ENCODE data around the gene HGS. TPM values are rescaled to one million over a fixed set of nuclear protein-coding genes. Genes with fewer than 3 reads are reported as not detected.

The HGS gene
- total and polyA plus RNA-seq, 2 of the 4 experiments (the other 2 are of a cell fraction) = 52.5 to 137 TPM

DNA sequence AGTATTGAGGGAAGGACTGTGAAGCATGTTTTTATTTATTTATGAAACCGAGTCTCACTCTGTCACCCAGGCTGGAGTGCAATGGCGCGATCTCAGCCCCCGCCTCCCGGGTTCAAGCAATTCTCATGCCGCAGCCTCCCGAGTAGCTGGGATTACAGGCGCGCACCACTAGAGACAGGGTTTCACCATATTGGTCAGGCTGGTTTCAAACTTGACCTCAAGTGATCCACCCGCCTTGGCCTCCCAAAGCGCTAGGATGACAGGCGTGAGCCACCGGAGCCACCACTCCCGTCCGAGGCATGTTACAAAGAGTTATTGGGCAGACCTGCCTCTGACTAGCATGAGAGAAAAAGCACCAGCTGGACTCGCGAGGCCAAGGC is 22.4 kb downstream of the HGS start:
- H2BK120ac ChIP-seq (ENCODE audit: low read depth, low read length) = no peak overlapping the region
- H3K9me3 ChIP-seq (ENCODE audit: control insufficient read depth, insufficient read depth, low read length) = no peaks in the 10 kb centered on the region
- H3K9me1 ChIP-seq (ENCODE audit: insufficient read depth, low read length) = peaks cover 8% of the 10 kb centered on the region
- H3K14ac ChIP-seq (replicated peaks; ENCODE audit: low read depth, low read length) = no peak overlapping the region
- intact Hi-C loops (cut with micrococcal nuclease) (no loop called here), dilution Hi-C loops (cut with HindIII; ENCODE audit: low sequenced_read_pairs, unreplicated experiment) (no loop called here), in situ Hi-C loops (cut with MboI; ENCODE audit: low sequenced_read_pairs) (no loop called here)
- DNase-seq = no peak
- H3K27me3 ChIP-seq (ENCODE audit: control insufficient read depth, insufficient read depth, low read length) = no peaks in the 10 kb centered on the region
- H4K5ac ChIP-seq (ENCODE audit: low read depth, low read length) = no peak overlapping the region
- no TSS peak for BruUV-seq (replicated peaks)
- ATAC-seq (ENCODE audit: low read depth) = no peak
- ChIA-PET CTCF (no interaction called here), POLR2A (ENCODE audit: unreplicated experiment) (interaction anchor here (0.6 kb wide), 1 partner anchor 275 kb away, joined by 5 read pairs; no protein-coding TSS in a partner anchor)
- peaks cover 20% of the 10 kb centered on the region for H4K20me1 ChIP-seq (ENCODE audit: insufficient read depth, low read length)
- H3K23ac ChIP-seq (ENCODE audit: low read depth, low read length) = no peak overlapping the region
- no peak overlapping the region for H3K18ac ChIP-seq (ENCODE audit: low read depth, low read length)
- no peak overlapping the region for H2AK9ac ChIP-seq (replicated peaks; ENCODE audit: low read depth, low read length, poor library complexity)
- TF ChIP-seq, protein P1, sequence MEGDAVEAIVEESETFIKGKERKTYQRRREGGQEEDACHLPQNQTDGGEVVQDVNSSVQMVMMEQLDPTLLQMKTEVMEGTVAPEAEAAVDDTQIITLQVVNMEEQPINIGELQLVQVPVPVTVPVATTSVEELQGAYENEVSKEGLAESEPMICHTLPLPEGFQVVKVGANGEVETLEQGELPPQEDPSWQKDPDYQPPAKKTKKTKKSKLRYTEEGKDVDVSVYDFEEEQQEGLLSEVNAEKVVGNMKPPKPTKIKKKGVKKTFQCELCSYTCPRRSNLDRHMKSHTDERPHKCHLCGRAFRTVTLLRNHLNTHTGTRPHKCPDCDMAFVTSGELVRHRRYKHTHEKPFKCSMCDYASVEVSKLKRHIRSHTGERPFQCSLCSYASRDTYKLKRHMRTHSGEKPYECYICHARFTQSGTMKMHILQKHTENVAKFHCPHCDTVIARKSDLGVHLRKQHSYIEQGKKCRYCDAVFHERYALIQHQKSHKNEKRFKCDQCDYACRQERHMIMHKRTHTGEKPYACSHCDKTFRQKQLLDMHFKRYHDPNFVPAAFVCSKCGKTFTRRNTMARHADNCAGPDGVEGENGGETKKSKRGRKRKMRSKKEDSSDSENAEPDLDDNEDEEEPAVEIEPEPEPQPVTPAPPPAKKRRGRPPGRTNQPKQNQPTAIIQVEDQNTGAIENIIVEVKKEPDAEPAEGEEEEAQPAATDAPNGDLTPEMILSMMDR (conservative IDR thresholded peaks at IDR 0.05; ENCODE audit: low read depth, low read length) = no peak
- TF ChIP-seq CEBPB (IDR thresholded peaks at IDR 0.05; ENCODE audit: low read depth, low read length) (no peak), SMC3 (IDR thresholded peaks at IDR 0.05; ENCODE audit: low read depth, low read length) (no peak), NFE2L2 (IDR thresholded peaks at IDR 0.05; ENCODE audit: low read depth, low read length) (no peak), MAFK (IDR thresholded peaks at IDR 0.05; ENCODE audit: low read depth, low read length) (no peak), RFX5 (IDR thresholded peaks at IDR 0.05; ENCODE audit: low read depth, low read length) (no peak), MAZ (IDR thresholded peaks at IDR 0.05; ENCODE audit: borderline replicate concordance, low read depth, low read length) (no peak), RCOR1 (IDR thresholded peaks at IDR 0.05; ENCODE audit: insufficient replicate concordance, low read length) (no peak), MXI1 (IDR thresholded peaks at IDR 0.05; ENCODE audit: borderline replicate concordance, low read depth, low read length) (no peak), RAD21 (IDR thresholded peaks at IDR 0.05; ENCODE audit: low read length) (no peak), BHLHE40 (IDR thresholded peaks at IDR 0.05; ENCODE audit: low read depth, low read length) (no peak), POLR2A (IDR thresholded peaks at IDR 0.05; ENCODE audit: low read depth, low read length) (no peak)
- TF ChIP-seq, protein P2, sequence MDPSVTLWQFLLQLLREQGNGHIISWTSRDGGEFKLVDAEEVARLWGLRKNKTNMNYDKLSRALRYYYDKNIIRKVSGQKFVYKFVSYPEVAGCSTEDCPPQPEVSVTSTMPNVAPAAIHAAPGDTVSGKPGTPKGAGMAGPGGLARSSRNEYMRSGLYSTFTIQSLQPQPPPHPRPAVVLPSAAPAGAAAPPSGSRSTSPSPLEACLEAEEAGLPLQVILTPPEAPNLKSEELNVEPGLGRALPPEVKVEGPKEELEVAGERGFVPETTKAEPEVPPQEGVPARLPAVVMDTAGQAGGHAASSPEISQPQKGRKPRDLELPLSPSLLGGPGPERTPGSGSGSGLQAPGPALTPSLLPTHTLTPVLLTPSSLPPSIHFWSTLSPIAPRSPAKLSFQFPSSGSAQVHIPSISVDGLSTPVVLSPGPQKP (IDR thresholded peaks at IDR 0.05; ENCODE audit: borderline replicate concordance, low read depth, low read length) = no peak
- TF ChIP-seq, protein P3, sequence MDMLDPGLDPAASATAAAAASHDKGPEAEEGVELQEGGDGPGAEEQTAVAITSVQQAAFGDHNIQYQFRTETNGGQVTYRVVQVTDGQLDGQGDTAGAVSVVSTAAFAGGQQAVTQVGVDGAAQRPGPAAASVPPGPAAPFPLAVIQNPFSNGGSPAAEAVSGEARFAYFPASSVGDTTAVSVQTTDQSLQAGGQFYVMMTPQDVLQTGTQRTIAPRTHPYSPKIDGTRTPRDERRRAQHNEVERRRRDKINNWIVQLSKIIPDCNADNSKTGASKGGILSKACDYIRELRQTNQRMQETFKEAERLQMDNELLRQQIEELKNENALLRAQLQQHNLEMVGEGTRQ (IDR thresholded peaks at IDR 0.05; ENCODE audit: low read depth, low read length) = no peak
- peaks cover 15% of the 10 kb centered on the region for H3K4me1 ChIP-seq (ENCODE audit: control insufficient read depth, insufficient read depth, low read length)
- no peak overlapping the region for H2AFZ ChIP-seq (replicated peaks; ENCODE audit: low read length, poor library complexity)
- no peak overlapping the region for H2BK5ac ChIP-seq (ENCODE audit: low read depth, low read length, poor library complexity, severe bottlenecking)
- no peak overlapping the region for H3K4ac ChIP-seq (ENCODE audit: low read depth, low read length)
- no peak overlapping the region for H4K91ac ChIP-seq (ENCODE audit: insufficient read depth, low read depth, low read length)
- WGBS, 2 experiments (ENCODE audit: extremely low coverage in 2 of 2, insufficient read length in 1 of 2) = 97% methylated on average over 6 of the region's 17 CpGs; no CpG with 5 or more reads in 1 of the 2 experiments
- no peak overlapping the region for H2BK15ac ChIP-seq (ENCODE audit: low read depth, low read length)
- H3K4me2 ChIP-seq (ENCODE audit: low read depth, low read length) = no peak overlapping the region
- peaks cover 23% of the 10 kb centered on the region for H3K36me3 ChIP-seq (ENCODE audit: control insufficient read depth, insufficient read depth, low read length)
- H2AK5ac ChIP-seq (ENCODE audit: low read depth, low read length) = no peak overlapping the region
- H3K27ac ChIP-seq (ENCODE audit: insufficient read depth, low read length) = no peak overlapping the region
- no peak overlapping the region for H2BK20ac ChIP-seq (ENCODE audit: low read depth, low read length)
- H3K56ac ChIP-seq (ENCODE audit: extremely low read depth, insufficient read depth, low read length) = no peak overlapping the region
- H3K9ac ChIP-seq (ENCODE audit: low read depth, low read length) = no peak overlapping the region
- H3K79me1 ChIP-seq (ENCODE audit: low read depth in 1 of 2, low read length in 2 of 2) = peaks cover 12 to 50% of the 10 kb centered on the region in 2 experiments
- H3K4me3 ChIP-seq (ENCODE audit: insufficient read depth, low read depth, low read length) = no peak overlapping the region
- H4K8ac ChIP-seq (ENCODE audit: low read depth in 2 of 2, low read length in 2 of 2) = no peak overlapping the region
